SU-DHL-6 (cell line): ENCODE measurements around the gene ATG9B.

Experiments
- H2AFZ ChIP-seq: fragments of 200-600 bp; sonication (generic); 2 replicates; pipeline ENCODE4 v1.6.1; 2014; ENCODE audit warnings: low read depth, mild to moderate bottlenecking, moderate library complexity, mixed read lengths, antibody characterized with exemption, low read length; ENCODE audit not compliant: severe bottlenecking
- H3F3A ChIP-seq: fragments of 200-600 bp; shearing (Covaris generic); 2 replicates; pipeline ENCODE4 v1.6.0; 2016; ENCODE audit warnings: antibody characterized with exemption, mild to moderate bottlenecking; ENCODE audit not compliant: insufficient read depth
- H3K27ac ChIP-seq: fragments of 200-600 bp; sonication (generic); 2 replicates; pipeline ENCODE4 v1.5.1; 2016; ENCODE audit warnings: low read depth, mild to moderate bottlenecking, low read length, moderate library complexity, mixed read lengths
- H3K27me3 ChIP-seq: fragments of 200-600 bp; sonication (generic), shearing (Covaris generic); 2 replicates; pipeline ENCODE4 v1.6.0; 2014; ENCODE audit warnings: mild to moderate bottlenecking, low read length
- H3K36me3 ChIP-seq: fragments of 200-600 bp; sonication (generic); 2 replicates; pipeline ENCODE4 v1.6.1; 2014; ENCODE audit warnings: mild to moderate bottlenecking, low read length, mixed read lengths
- H3K4me2 ChIP-seq: fragments of 300-600, 200-600 bp; shearing (Covaris generic), sonication (generic); 2 replicates; pipeline ENCODE4 v1.6.0; 2014; ENCODE audit warnings: low read length, low read depth, mild to moderate bottlenecking; ENCODE audit not compliant: poor library complexity, severe bottlenecking
- H3K4me3 ChIP-seq: fragments of 200-600 bp; sonication (generic); 2 replicates; pipeline ENCODE4 v1.5.1; 2014; ENCODE audit warnings: antibody characterized with exemption, low read length, mild to moderate bottlenecking, mixed read lengths; ENCODE audit not compliant: insufficient read depth, poor library complexity, severe bottlenecking
- H3K79me2 ChIP-seq: fragments of 200-600 bp; sonication (generic); 2 replicates; pipeline ENCODE4 v1.6.1; 2014; ENCODE audit warnings: mild to moderate bottlenecking, low read length, moderate library complexity; ENCODE audit not compliant: insufficient read depth
- H3K9ac ChIP-seq: fragments of 200-600 bp; sonication (generic); 2 replicates; pipeline ENCODE4 v1.7.0; 2014; ENCODE audit warnings: mild to moderate bottlenecking, low read length
- H3K9me2 ChIP-seq: fragments of 200-600 bp; sonication (generic); replicated peaks from 2 replicates; pipeline ENCODE4 v1.6.1; 2014; ENCODE audit warnings: low read length; ENCODE audit not compliant: insufficient read depth
- H3K9me3 ChIP-seq: fragments of 200-600 bp; sonication (generic); 2 replicates; pipeline ENCODE4 v1.6.1; 2014; ENCODE audit warnings: low read length, mixed read lengths; ENCODE audit not compliant: insufficient read depth
- H4K20me1 ChIP-seq: fragments of 200-600 bp; sonication (generic); 2 replicates; pipeline ENCODE4 v1.6.1; 2014; ENCODE audit warnings: low read depth, mild to moderate bottlenecking, antibody characterized with exemption, low read length, moderate library complexity, mixed read lengths
- EZH2phosphoT487 ChIP-seq: fragments of 200-600 bp; sonication (generic), shearing (Covaris generic); conservative IDR thresholded peaks from 2 replicates; pipeline ENCODE4 v1.6.1; 2018; ENCODE audit warnings: mild to moderate bottlenecking, antibody characterized with exemption, low read length, moderate library complexity, mixed read lengths
- TF ChIP-seq, protein P1 (sequence below): fragments of 200-600 bp; sonication (generic); IDR thresholded peaks from one replicate; pipeline ENCODE4 v1.5.1; 2017; ENCODE audit warnings: antibody characterized with exemption, mild to moderate bottlenecking, low read length, moderate library complexity; ENCODE audit not compliant: insufficient read depth, poor library complexity, severe bottlenecking

Gene ATG9B

GRCh38 chr7:151048911-151049463, 24.7 kb upstream of the ATG9B start:
- Histone ChIP-seq H3K36me3 (no peaks in the 10 kb centered on the region), H3K9me3 (no peaks in the 10 kb centered on the region), H3K27ac (no peak overlapping the region), H2AFZ (no peak overlapping the region), H3K27me3 (no peaks in the 10 kb centered on the region), H3K9ac (no peak overlapping the region), H3F3A (no peaks in the 10 kb centered on the region), H3K9me2 (no peaks in the 10 kb centered on the region), H3K4me2 (no peak overlapping the region), H4K20me1 (no peaks in the 10 kb centered on the region), H3K79me2 (no peaks in the 10 kb centered on the region), H3K4me3 (no peak overlapping the region)
- no peak for TF ChIP-seq EZH2phosphoT487
- TF ChIP-seq, protein P1, sequence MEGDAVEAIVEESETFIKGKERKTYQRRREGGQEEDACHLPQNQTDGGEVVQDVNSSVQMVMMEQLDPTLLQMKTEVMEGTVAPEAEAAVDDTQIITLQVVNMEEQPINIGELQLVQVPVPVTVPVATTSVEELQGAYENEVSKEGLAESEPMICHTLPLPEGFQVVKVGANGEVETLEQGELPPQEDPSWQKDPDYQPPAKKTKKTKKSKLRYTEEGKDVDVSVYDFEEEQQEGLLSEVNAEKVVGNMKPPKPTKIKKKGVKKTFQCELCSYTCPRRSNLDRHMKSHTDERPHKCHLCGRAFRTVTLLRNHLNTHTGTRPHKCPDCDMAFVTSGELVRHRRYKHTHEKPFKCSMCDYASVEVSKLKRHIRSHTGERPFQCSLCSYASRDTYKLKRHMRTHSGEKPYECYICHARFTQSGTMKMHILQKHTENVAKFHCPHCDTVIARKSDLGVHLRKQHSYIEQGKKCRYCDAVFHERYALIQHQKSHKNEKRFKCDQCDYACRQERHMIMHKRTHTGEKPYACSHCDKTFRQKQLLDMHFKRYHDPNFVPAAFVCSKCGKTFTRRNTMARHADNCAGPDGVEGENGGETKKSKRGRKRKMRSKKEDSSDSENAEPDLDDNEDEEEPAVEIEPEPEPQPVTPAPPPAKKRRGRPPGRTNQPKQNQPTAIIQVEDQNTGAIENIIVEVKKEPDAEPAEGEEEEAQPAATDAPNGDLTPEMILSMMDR, result no peak

- H3K4me2 ChIP-seq, result no peak within 1 kb of the TSS
- no peaks in the 10 kb centered on the region for H4K20me1 ChIP-seq
- H3K79me2 ChIP-seq, result no peaks in the 10 kb centered on the region
- no peaks in the 10 kb centered on the region for H3F3A ChIP-seq
- H3K27ac ChIP-seq, result no peak within 1 kb of the TSS
- H3K4me3 ChIP-seq, result no peak within 1 kb of the TSS
- no peak within 1 kb of the TSS for H2AFZ ChIP-seq
- no peaks in the 10 kb centered on the region for H3K9me2 ChIP-seq
- H3K9me3 ChIP-seq, result no peaks in the 10 kb centered on the region
- H3K36me3 ChIP-seq, result no peaks in the 10 kb centered on the region
- TF ChIP-seq, protein P1, result no peak
- no peak for TF ChIP-seq EZH2phosphoT487
- H3K27me3 ChIP-seq, result no peaks in the 10 kb centered on the region
- H3K9ac ChIP-seq, result no peak within 1 kb of the TSS
Measured at GRCh38 chr7:151047976-151048815, 23.9 kb upstream of the ATG9B start, which contains the start of gene ASIC3. Gene ASIC3, plus strand, starts transcription at chr7:151048531. Its CDS starts 355 bp downstream, at chr7:151048886.

DNA sequence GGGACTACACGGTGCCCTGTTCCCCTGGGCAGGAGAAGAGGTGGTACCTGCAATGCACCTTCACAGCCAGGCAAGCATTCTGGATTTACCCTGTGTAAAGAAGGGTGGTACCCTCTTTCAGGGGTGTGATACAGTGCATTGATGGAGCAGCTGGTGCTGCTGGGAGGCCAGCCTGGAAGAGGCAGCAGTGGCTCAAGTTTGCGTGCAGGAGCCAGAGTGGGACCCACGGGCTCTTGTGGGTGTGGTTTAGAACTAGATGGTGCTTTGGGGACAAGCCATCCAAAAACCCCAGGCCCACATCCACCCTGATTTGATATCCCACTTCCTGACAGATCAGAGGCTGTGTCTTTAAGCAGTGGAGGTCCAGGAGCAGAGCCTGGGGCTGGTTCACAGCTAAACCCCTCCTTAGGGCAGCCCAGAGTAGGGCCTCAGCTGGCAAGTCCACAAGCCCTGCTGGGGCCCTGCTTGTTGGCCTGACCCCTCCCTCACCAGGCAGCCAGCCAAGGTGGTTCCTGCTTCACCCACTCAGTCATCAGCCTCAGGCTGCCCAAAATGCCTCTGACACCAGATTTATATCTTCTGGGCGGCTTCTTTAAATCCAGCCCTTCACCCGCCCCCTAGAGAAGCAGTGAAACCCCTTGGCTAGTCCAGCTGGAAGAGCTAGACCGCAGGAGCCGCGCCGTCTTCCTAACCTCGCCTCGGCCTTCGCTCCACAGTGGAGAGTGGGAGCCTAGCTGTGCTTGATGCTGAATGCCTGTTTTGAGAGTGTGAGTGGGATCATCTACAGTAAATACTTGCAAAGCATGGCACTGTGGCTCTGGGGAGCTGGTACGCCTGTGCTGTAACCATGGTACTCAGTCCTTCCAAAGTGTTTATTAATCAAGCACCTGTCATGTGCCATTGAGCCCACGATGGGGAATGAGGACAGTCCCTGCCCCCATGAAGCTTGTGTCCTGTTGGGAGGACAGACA, 22.6 kb upstream of the ATG9B start:
- Histone ChIP-seq H4K20me1 (no peaks in the 10 kb centered on the region), H3F3A (no peaks in the 10 kb centered on the region), H3K4me2 (no peak overlapping the region), H3K27ac (no peak overlapping the region), H2AFZ (no peak overlapping the region), H3K9ac (no peak overlapping the region), H3K9me3 (no peaks in the 10 kb centered on the region), H3K9me2 (no peaks in the 10 kb centered on the region), H3K79me2 (no peaks in the 10 kb centered on the region), H3K4me3 (no peak overlapping the region), H3K27me3 (no peaks in the 10 kb centered on the region), H3K36me3 (no peaks in the 10 kb centered on the region)
- TF ChIP-seq, protein P1, result no peak
- TF ChIP-seq EZH2phosphoT487, result no peak
